NCI-H226 (cell line): ENCODE data around the gene GRWD1.
"Not testable (repeated sequence)": the region's sequence is repeated elsewhere in the genome, so short reads cannot be mapped to it uniquely, and the experiment has no call there.

Experiments used
- DNase-seq: peaks from one replicate; pipeline ENCODE4 v3.0.0-alpha.2; 2015

The GRWD1 gene

GRCh38 chr19:48480558-48481500 lies 35.0 kb downstream of the GRWD1 start:
- DNase-seq, result no peak

- DNase-seq, result no peak
Observed at GRCh38 chr19:48481846-48482639, 36.3 kb downstream of the GRWD1 start.

- DNase-seq, result no peak
Observed at GRCh38 chr19:48483301-48483700, 37.5 kb downstream of the GRWD1 start.

- no peak for DNase-seq
Observed at GRCh38 chr19:48484247-48484893, 38.6 kb downstream of the GRWD1 start.

DNA sequence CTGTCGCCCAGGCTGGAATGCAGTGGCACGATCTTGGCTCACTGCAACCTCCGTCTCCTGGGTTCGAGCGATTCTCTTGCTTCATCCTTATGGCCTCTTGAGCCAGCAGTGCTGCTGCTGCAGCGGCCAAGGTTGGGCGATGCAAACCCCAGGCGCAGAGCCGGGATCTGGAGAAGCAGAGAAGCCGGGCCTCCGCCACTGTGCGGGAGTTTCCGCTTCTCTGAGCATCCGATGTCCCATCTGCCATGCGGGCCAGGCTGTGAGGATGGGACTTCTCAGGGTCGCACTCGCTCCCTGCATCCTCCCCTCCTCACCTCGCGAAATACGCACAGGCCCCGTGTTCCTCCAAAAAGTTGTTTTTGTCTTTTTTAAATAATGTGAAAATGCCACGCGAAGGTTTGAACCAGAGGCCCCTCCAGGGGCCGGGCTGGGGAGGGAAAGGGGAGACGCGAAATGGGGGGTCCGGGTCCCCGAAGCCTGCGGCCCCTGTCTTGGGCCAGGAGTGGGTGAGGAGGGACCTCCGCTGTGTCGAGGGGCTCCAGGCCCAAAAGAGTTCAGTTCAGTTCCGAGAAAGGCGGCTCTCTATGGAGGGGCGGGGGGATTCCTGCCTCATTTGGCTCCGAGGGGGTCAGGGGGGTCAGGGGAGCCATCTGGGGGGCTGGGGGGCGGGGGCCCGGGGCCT lies 39.3 kb downstream of the GRWD1 start:
- no peak for DNase-seq

GRCh38 chr19:48486706-48487105 lies 40.9 kb downstream of the GRWD1 start:
- not testable (repeated sequence) for DNase-seq

- DNase-seq, result no peak
Observed at GRCh38 chr19:48487544-48487943, 41.8 kb downstream of the GRWD1 start.

DNA sequence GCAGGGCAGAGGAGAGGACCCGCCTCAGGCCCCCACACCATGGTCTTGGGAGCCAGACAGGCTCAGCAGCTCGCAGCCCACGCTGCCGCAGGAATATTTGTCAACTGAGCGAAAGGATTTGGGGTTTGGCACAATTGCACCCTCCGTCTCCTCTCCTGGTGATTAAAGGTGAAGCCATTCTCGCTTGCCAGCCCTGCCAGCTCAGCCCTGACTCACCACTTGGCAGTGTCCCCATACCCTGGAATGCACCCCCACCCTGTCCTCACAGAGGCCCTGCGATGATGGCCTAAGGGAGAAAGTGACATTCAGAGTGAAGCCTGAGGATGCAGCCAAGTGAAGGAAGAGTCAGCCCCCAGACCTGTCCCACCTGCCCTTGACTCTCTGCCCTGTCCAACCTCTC lies 42.2 kb downstream of the GRWD1 start:
- DNase-seq, result peak; percentile 70

DNA sequence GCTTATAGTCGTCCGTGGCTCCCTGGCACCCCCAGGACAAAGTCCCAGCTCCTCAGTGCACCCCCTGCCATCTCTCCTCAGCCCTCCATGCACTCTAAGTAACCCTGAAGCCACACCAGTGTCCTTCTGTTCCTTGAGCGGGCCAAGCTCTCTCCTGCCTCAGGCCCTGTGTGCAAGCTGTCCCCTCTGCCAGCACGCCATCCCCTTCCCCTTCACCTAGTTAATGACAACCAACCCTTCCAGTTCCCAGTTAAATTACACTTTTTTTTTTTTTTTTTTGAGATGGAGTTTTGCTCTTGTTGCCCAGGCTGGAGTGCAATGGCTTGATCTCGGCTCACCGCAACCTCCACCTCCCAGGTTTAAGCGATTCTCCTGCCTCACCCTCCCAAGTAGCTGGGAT lies 42.7 kb downstream of the GRWD1 start:
- not testable (repeated sequence) for DNase-seq

GRCh38 chr19:48489608-48490216 lies 43.9 kb downstream of the GRWD1 start:
- no peak for DNase-seq

GRCh38 chr19:48490981-48491792 lies 45.4 kb downstream of the GRWD1 start:
- DNase-seq, result no peak

DNA sequence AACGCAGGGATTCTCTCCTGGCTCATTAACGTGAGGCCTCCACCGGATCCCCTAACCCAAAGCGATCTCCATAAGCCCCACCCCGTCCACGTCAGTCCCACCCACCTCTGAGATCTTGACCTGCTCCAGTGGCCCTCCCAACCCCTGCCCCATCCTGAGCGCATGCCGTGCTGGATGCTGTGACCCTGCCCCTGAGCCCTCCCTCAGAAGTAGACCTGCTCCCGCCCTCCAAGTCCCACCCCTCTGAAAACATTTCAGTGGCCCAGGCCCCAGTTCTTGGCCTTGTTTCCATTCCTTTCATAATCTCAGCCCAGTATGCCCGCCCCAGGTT lies 46.0 kb downstream of the GRWD1 start:
- DNase-seq, result no peak

GRCh38 chr19:48492925-48493717 lies 47.3 kb downstream of the GRWD1 start:
- peak; percentile 89 for DNase-seq

- no peak for DNase-seq
Observed at GRCh38 chr19:48493718-48494401, 48.1 kb downstream of the GRWD1 start.

- DNase-seq, result no peak
Observed at GRCh38 chr19:48495396-48495795, 49.6 kb downstream of the GRWD1 start.

DNA sequence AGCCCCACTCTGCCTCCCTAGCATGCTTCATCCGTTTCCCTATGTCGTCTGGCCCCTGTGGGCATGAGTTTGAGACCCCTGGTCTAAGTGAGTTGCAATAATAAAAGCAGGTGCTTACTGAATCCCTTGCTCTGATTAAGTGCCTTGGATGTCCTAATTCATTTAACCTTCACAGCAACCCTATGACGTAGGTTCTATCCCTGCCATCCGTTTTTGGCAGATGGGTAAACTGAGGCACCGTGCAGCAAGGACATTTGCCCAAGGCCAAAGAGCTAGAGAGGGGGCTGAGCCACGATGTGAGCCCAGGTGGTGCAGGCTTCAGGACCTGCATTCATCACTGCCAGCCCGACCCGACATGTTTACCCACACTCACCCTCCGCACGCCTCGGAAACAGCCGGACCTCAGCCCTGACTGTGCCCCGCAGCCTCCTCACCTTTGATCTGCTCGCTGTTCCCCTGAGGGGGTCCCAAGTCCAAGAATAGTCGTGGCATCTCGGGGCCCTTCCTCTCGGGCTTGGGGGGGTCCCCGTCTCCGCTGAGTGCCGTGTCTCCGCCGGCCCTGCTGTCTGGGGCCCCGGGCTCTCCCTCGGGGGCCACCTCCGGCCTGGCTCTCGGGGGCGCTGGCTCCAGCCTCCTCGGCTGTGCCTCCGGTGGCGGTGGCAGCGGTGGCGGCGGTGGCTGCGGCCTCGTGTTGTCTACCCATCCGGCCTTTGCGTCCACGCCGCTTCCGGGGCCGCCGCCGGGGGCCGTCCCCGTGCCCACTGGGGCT lies 51.4 kb downstream of the GRWD1 start:
- DNase-seq, result no peak

- no peak for DNase-seq
Observed at GRCh38 chr19:48497728-48498594, 52.2 kb downstream of the GRWD1 start.

DNA sequence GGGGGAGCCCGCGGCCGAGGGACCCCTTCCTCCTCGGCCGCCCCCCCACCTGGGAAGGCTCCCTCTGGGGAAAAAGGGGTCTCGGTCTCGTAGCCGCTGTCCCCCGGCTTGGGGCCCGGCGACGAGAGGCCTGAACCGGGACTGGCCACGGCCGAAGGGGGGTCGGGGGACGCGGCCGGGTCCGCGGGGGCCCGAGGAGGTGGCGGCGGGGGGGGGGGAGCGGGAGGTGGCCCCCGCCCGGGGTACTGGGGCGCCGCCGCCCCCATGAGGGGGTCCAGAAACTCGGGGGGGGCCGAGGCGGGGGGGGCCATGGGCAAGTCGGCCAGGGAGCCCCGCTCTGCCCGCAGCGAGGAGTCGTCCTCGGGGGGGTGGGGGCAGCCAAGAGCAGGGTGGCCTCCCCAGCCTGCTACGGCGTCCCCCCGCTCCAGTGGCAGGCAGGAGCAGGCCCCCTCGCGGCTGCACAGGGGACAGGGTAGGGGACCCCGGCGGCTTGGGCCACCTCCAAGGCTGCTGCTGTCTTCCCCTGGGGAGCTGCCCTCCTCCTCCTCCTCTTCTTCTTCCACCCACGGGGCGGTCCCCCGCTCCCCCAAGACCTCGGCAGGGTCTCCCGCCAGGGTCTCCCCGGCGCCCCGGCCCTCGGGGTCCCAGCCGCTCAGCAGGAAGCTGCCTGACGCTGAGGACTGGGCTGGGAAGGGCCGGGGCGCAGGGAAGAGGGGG lies 53.0 kb downstream of the GRWD1 start:
- no peak for DNase-seq
